ENCODE data around the gene ENO4. TPM values are rescaled to one million over a fixed set of nuclear protein-coding genes. Genes with fewer than 3 reads are reported as not detected.

The ENO4 gene
- polyA plus RNA-seq, 1 of the 3 experiments (the other 2 are of a cell fraction), result 0.36 TPM

DNA sequence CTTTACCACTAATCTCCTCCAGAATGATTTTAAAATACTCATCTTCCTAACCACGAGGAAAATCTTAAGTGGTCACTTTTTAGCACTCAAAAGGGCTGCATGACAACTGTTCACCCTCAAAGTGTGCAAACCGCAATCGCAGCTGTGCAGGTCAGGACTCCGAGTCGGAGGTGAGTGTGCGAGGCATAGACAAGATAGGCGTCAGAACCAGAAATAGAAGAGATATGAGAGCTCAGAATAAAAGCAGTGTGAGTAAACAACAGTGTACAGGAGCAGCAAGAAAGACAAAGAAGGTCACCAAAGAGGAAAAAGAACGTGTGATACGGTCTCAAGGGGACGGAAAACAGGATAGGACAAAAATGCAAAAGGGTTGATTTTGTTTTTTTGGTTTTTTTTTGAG lies 17.5 kb upstream of the ENO4 start:
- TF ChIP-seq MEF2A (IDR thresholded peaks at IDR 0.05; ENCODE audit: borderline replicate concordance, low read depth), result no peak
- TF ChIP-seq RCOR1 (IDR thresholded peaks at IDR 0.05; ENCODE audit: low read length), result no peak
- TF ChIP-seq EZH2phosphoT487 (IDR thresholded peaks at IDR 0.05; ENCODE audit: borderline replicate concordance, low read depth), result no peak
- TF ChIP-seq, protein P1, sequence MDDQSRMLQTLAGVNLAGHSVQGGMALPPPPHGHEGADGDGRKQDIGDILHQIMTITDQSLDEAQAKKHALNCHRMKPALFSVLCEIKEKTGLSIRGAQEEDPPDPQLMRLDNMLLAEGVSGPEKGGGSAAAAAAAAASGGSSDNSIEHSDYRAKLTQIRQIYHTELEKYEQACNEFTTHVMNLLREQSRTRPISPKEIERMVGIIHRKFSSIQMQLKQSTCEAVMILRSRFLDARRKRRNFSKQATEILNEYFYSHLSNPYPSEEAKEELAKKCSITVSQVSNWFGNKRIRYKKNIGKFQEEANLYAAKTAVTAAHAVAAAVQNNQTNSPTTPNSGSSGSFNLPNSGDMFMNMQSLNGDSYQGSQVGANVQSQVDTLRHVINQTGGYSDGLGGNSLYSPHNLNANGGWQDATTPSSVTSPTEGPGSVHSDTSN (IDR thresholded peaks at IDR 0.05), result no peak
- TF ChIP-seq, protein P2, sequence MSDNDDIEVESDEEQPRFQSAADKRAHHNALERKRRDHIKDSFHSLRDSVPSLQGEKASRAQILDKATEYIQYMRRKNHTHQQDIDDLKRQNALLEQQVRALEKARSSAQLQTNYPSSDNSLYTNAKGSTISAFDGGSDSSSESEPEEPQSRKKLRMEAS (IDR thresholded peaks at IDR 0.05; ENCODE audit: low read depth), result no peak
- no peak for TF ChIP-seq RXRA (IDR thresholded peaks at IDR 0.05; ENCODE audit: borderline replicate concordance, low read depth)
- TF ChIP-seq EP300 (IDR thresholded peaks at IDR 0.05; ENCODE audit: borderline replicate concordance in 1 of 2, low read depth in 1 of 2, low read length in 1 of 2), result no peak
- no peak for TF ChIP-seq ELF1 (IDR thresholded peaks at IDR 0.05)
- TF ChIP-seq GATA2 (CRISPR knock-in tag; IDR thresholded peaks at IDR 0.05), result no peak
- TF ChIP-seq, protein P3, sequence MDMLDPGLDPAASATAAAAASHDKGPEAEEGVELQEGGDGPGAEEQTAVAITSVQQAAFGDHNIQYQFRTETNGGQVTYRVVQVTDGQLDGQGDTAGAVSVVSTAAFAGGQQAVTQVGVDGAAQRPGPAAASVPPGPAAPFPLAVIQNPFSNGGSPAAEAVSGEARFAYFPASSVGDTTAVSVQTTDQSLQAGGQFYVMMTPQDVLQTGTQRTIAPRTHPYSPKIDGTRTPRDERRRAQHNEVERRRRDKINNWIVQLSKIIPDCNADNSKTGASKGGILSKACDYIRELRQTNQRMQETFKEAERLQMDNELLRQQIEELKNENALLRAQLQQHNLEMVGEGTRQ (IDR thresholded peaks at IDR 0.05; ENCODE audit: borderline replicate concordance, low read depth, low read length), result no peak
- TF ChIP-seq RAD21 (IDR thresholded peaks at IDR 0.05; ENCODE audit: low read length), result no peak
- no peak for TF ChIP-seq FOSL2 (IDR thresholded peaks at IDR 0.05; ENCODE audit: borderline replicate concordance, low read depth)
- TF ChIP-seq, protein P4, sequence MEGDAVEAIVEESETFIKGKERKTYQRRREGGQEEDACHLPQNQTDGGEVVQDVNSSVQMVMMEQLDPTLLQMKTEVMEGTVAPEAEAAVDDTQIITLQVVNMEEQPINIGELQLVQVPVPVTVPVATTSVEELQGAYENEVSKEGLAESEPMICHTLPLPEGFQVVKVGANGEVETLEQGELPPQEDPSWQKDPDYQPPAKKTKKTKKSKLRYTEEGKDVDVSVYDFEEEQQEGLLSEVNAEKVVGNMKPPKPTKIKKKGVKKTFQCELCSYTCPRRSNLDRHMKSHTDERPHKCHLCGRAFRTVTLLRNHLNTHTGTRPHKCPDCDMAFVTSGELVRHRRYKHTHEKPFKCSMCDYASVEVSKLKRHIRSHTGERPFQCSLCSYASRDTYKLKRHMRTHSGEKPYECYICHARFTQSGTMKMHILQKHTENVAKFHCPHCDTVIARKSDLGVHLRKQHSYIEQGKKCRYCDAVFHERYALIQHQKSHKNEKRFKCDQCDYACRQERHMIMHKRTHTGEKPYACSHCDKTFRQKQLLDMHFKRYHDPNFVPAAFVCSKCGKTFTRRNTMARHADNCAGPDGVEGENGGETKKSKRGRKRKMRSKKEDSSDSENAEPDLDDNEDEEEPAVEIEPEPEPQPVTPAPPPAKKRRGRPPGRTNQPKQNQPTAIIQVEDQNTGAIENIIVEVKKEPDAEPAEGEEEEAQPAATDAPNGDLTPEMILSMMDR (IDR thresholded peaks at IDR 0.05), result no peak
- no peak for TF ChIP-seq RFX5 (IDR thresholded peaks at IDR 0.05; ENCODE audit: low read length)
- WGBS (ENCODE audit: low lambda C conversion rate), result 77% methylated on average over 10 of the region's 10 CpGs
- H3F3A ChIP-seq (replicated peaks; ENCODE audit: insufficient read depth), result no peaks in the 10 kb centered on the region
- POLR2A ChIA-PET, result no interaction called here
- no peaks in the 10 kb centered on the region for H3K36me3 ChIP-seq (replicated peaks in 1 of 2; ENCODE audit: control insufficient read depth in 1 of 2, insufficient read depth in 2 of 2, low read length in 1 of 2)
- CTCF ChIA-PET, result interaction anchor here (1.3 to 2.8 kb wide), 2 partner anchors 10 to 344 kb away, joined by 3 to 12 read pairs; no protein-coding TSS in a partner anchor
- no peaks in the 10 kb centered on the region for H3K79me2 ChIP-seq (ENCODE audit: insufficient read depth)
- no peak overlapping the region for H3K4me3 ChIP-seq (ENCODE audit: low read depth in 2 of 2, low read length in 1 of 2)
- no peak overlapping the region for H2AFZ ChIP-seq (ENCODE audit: low read depth)
- no peak overlapping the region for H3K9ac ChIP-seq
- no peak overlapping the region for H3K27ac ChIP-seq (ENCODE audit: low read depth in 2 of 2, low read length in 1 of 2)
- no peaks in the 10 kb centered on the region; the same call in 1 of the 2 replicates for H3K27me3 ChIP-seq (ENCODE audit: insufficient read depth)
- no peaks in the 10 kb centered on the region for H3K4me1 ChIP-seq (ENCODE audit: control insufficient read depth in 1 of 2, insufficient read depth in 2 of 2, low read depth in 1 of 2, low read length in 1 of 2)
- no peaks in the 10 kb centered on the region for H3K9me2 ChIP-seq
- no peak overlapping the region for H3K4me2 ChIP-seq
- H4K20me1 ChIP-seq (ENCODE audit: insufficient read depth), result no peaks in the 10 kb centered on the region
- DNase-seq, result no peak
- no peaks in the 10 kb centered on the region for H3K9me3 ChIP-seq
